Stimulated activated effector memory CD8-positive, alpha-beta T cell treated with anti-CD3 and anti-CD28 coated beads, Interleukin-12 subunit alpha, Interleukin-12 subunit beta, amount 100 ng/mL, for 72 hours (primary cell): Measurements from ENCODE around the gene NDUFS2.

Experiments
- ATAC-seq: fragments of 150-1000 bp; cut with Tn5 transposase; 2 replicates; pipeline ENCODE4 v1.10.0; 2021
- DNase-seq, 2 donors: peaks; one replicate each; pipeline ENCODE4 v3.0.0; 2021 to 2022; ENCODE audit warnings: low spot score in 2 of 2
- H3K27ac Mint-ChIP-seq: one replicate; pipeline ENCODE4 v1.8.0; 2022; ENCODE audit warnings: mild to moderate bottlenecking, mixed read lengths
- H3K36me3 Mint-ChIP-seq: one replicate; pipeline ENCODE4 v1.8.0; 2022; ENCODE audit warnings: mild to moderate bottlenecking, mixed read lengths
- H3K4me1 Mint-ChIP-seq: one replicate; pipeline ENCODE4 v1.8.0; 2022; ENCODE audit warnings: mixed read lengths
- H3K4me3 Mint-ChIP-seq: one replicate; pipeline ENCODE4 v1.8.0; 2022; ENCODE audit warnings: mild to moderate bottlenecking, mixed read lengths
- H3K9me3 Mint-ChIP-seq: one replicate; pipeline ENCODE4 v1.8.0; 2022; ENCODE audit warnings: mixed read lengths

NDUFS2 gene

GRCh38 chr1:161179698-161180097 lies 22.5 kb upstream of the NDUFS2 start:
- no peak overlapping the region for H3K4me3 Mint-ChIP-seq
- peaks cover 26% of the 10 kb centered on the region for H3K36me3 Mint-ChIP-seq
- ATAC-seq (no peak), DNase-seq (no peak)
- H3K9me3 Mint-ChIP-seq = no peaks in the 10 kb centered on the region
- H3K4me1 Mint-ChIP-seq = peaks cover 79% of the 10 kb centered on the region
- H3K27ac Mint-ChIP-seq = peak overlapping the region; percentile 98

GRCh38 chr1:161180639-161181038 lies 21.5 kb upstream of the NDUFS2 start:
- Mint-ChIP-seq H3K4me1 (peaks cover 79% of the 10 kb centered on the region), H3K9me3 (no peaks in the 10 kb centered on the region), H3K27ac (peak overlapping the region; percentile 98), H3K36me3 (peaks cover 17% of the 10 kb centered on the region), H3K4me3 (no peak overlapping the region)
- ATAC-seq (no peak), DNase-seq (no peak)

DNA sequence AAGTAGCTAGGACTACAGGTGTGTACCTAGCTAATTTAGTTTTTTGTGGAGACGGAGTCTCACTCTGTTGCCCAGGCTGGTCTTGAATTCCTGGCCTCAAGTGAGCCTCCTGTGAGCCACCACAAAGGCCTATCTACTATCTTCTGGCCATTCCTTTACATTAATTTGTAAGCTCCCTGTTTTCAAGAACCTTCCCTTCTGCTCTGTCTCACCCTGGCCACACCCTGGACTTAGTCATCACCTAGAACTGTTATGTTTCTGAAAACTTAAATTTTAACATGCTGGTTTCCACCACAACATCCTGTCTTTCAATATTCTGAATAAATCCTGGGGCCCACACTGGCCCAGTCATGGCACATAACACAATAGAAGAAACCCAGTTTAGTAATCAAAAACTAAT lies 20.0 kb upstream of the NDUFS2 start:
- ATAC-seq = peak; percentile 87

GRCh38 chr1:161185282-161185682 lies 16.9 kb upstream of the NDUFS2 start:
- DNase-seq (peak; percentile 38 to 85), ATAC-seq (peak; percentile 84)
- H3K36me3 Mint-ChIP-seq = no peaks in the 10 kb centered on the region
- peak overlapping the region; percentile 98 for H3K27ac Mint-ChIP-seq
- H3K9me3 Mint-ChIP-seq = no peaks in the 10 kb centered on the region
- peaks cover 83% of the 10 kb centered on the region for H3K4me1 Mint-ChIP-seq
- H3K4me3 Mint-ChIP-seq = peak overlapping the region; percentile 60

More for the DNA sequence above, 20.0 kb upstream of the NDUFS2 start:
- Mint-ChIP-seq H3K4me3 (peak overlapping the region; percentile 60), H3K36me3 (peaks cover 4% of the 10 kb centered on the region), H3K4me1 (peaks cover 81% of the 10 kb centered on the region), H3K9me3 (no peaks in the 10 kb centered on the region), H3K27ac (peak overlapping the region; percentile 98)
- DNase-seq = peak in 1 of 2 donors; percentile 69

DNA sequence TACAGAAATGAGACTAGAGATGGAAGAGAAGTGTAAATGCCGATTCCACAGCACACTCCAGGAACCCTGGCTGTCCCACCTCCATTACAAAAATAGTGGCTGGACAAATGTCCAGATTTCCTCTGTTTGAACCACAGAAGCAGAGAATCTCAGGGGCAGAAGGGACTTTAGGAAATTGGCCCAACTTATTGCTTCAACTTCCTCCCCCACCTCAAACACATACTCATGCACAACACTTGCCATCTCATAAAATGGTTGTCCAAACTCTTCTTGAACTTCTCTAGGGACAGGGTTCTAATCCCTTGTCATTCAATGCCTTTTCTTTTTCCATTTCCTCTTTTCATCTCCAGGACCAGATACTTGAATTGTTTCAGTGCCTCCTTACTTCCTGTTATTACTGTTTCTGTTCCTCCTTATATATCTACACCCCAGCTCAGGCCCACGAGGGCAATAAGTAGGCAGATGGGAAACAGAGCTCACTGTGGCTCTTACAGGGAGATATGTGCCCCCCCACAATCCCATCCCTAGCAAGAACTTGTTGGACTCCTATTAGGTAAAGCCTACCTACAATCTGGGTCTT lies 16.3 kb upstream of the NDUFS2 start:
- H3K9me3 Mint-ChIP-seq = no peaks in the 10 kb centered on the region
- peak overlapping the region; percentile 60 for H3K4me3 Mint-ChIP-seq
- H3K27ac Mint-ChIP-seq = peak overlapping the region; percentile 98
- DNase-seq (no peak), ATAC-seq (no peak)
- H3K36me3 Mint-ChIP-seq = no peaks in the 10 kb centered on the region
- H3K4me1 Mint-ChIP-seq = peaks cover 78% of the 10 kb centered on the region

- peaks cover 66% of the 10 kb centered on the region for H3K4me1 Mint-ChIP-seq
- no peak for DNase-seq
- no peak for ATAC-seq
- H3K27ac Mint-ChIP-seq = peak overlapping the region; percentile 98
- no peaks in the 10 kb centered on the region for H3K9me3 Mint-ChIP-seq
- no peak overlapping the region for H3K4me3 Mint-ChIP-seq
- H3K36me3 Mint-ChIP-seq = no peaks in the 10 kb centered on the region
These were observed 14.9 kb upstream of the NDUFS2 start for GRCh38 chr1:161187311-161187710.

GRCh38 chr1:161188381-161188780 lies 13.8 kb upstream of the NDUFS2 start:
- no peak overlapping the region for H3K4me3 Mint-ChIP-seq
- DNase-seq (no peak), ATAC-seq (no peak)
- peaks cover 67% of the 10 kb centered on the region for H3K4me1 Mint-ChIP-seq
- peak overlapping the region; percentile 63 for H3K27ac Mint-ChIP-seq
- H3K9me3 Mint-ChIP-seq = no peaks in the 10 kb centered on the region
- H3K36me3 Mint-ChIP-seq = no peaks in the 10 kb centered on the region

DNA sequence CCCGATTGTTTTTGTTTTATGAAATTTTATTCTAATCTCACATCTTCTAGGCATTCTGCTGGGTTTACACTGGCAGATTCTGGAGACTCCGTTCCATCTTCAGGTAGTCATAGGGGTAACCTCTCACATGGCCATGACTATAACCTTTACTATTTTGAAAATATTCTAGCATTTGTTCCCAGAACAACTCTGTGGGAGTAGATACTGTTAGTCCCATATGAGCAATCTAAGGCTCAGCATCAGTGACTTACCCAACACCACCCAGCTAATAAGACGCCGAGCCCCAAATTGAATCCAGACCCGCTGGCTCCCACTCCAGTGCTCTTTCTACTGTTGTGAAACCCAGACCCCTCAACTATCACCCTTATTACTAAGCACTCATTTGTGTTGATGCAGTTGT lies 13.1 kb upstream of the NDUFS2 start:
- Mint-ChIP-seq H3K27ac (peak overlapping the region; percentile 63), H3K4me3 (no peak overlapping the region), H3K4me1 (peaks cover 63% of the 10 kb centered on the region), H3K36me3 (no peaks in the 10 kb centered on the region), H3K9me3 (no peaks in the 10 kb centered on the region)
- ATAC-seq = no peak
- no peak for DNase-seq

GRCh38 chr1:161190962-161191521 lies 11.1 kb upstream of the NDUFS2 start:
- DNase-seq = no peak
- ATAC-seq = no peak
- H3K36me3 Mint-ChIP-seq = no peaks in the 10 kb centered on the region
- no peaks in the 10 kb centered on the region for H3K9me3 Mint-ChIP-seq
- H3K4me3 Mint-ChIP-seq = no peak overlapping the region
- peak overlapping the region; percentile 32 for H3K27ac Mint-ChIP-seq
- H3K4me1 Mint-ChIP-seq = peaks cover 59% of the 10 kb centered on the region

DNA sequence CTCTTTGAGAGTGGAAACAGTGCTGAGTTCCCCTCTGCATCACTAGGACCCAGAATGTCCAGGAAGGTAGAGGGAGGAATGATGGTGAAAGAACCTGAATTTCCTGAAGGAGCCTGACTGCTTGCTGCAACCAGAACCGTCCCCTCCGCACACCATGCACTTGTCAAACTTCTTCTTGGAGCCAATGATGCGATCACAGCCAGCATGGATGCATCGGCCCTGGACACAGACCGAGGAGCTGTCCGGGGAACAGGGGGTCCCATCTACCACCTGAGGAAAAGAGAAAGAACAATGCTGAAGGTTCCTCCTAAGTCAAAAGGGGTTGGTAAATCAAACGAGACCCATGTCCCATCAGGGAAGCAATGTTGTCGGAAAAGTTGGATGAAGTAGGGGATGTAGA lies 10.2 kb upstream of the NDUFS2 start:
- peaks cover 52% of the 10 kb centered on the region for H3K4me1 Mint-ChIP-seq
- ATAC-seq (no peak), DNase-seq (no peak)
- H3K27ac Mint-ChIP-seq = peak overlapping the region; percentile 89
- no peaks in the 10 kb centered on the region for H3K36me3 Mint-ChIP-seq
- H3K9me3 Mint-ChIP-seq = no peaks in the 10 kb centered on the region
- no peak overlapping the region for H3K4me3 Mint-ChIP-seq

DNA sequence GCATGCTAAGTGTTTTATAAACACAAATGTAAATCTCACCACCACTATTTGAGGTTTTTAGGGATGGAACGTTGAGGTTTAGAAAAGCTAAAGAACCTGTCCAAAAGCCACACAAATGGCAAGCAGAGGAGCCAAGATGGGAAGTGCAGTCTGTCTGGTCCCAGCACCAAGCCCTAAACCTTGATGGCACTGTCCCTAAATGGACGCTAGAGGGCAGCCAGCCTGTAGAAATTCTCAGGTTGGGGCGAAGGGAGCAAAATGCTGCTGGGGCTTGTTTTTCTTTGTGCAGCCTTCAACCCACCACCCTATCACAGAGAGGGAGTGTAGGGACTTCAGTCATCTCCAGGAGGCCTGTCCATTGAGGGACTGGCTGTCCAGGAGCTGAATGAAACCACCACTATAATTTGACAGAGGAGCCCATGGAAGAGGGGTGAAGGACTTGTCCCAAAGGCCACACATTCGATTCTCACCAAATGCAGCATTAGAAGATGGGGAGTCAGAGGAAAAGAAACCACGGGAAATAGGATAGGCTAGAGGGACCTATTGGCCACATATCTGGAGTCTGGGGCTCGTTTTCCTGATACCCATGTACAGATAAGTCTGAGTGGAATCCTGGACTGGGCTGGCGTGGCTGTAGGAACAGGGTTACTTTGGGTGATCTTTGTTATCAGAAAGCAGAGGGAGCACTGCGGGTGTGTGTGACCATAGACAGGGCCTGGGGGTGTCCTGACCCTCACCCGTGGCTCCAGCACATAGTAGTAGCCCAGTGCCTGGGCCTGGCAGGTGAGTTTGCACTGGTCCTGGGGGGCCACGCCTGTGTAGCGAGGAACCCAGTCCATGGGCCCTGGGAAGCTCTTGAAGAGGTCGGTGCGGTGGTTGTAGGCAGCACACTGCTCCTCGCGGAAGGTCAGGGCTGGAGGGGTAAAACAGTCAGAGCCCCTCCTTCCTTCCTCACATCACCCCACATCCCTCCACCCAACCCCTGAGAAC lies 9.4 kb upstream of the NDUFS2 start:
- H3K36me3 Mint-ChIP-seq = no peaks in the 10 kb centered on the region
- peak; percentile 88 for ATAC-seq
- no peaks in the 10 kb centered on the region for H3K9me3 Mint-ChIP-seq
- DNase-seq = peak; percentile 42 to 80
- H3K27ac Mint-ChIP-seq = peak overlapping the region; percentile 89
- peaks cover 44% of the 10 kb centered on the region for H3K4me1 Mint-ChIP-seq
- H3K4me3 Mint-ChIP-seq = no peak overlapping the region

GRCh38 chr1:161193561-161194235 lies 8.5 kb upstream of the NDUFS2 start:
- H3K36me3 Mint-ChIP-seq = no peaks in the 10 kb centered on the region
- no peak for ATAC-seq
- no peak overlapping the region for H3K27ac Mint-ChIP-seq
- DNase-seq = no peak
- no peaks in the 10 kb centered on the region for H3K9me3 Mint-ChIP-seq
- peaks cover 40% of the 10 kb centered on the region for H3K4me1 Mint-ChIP-seq
- H3K4me3 Mint-ChIP-seq = no peak overlapping the region

DNA sequence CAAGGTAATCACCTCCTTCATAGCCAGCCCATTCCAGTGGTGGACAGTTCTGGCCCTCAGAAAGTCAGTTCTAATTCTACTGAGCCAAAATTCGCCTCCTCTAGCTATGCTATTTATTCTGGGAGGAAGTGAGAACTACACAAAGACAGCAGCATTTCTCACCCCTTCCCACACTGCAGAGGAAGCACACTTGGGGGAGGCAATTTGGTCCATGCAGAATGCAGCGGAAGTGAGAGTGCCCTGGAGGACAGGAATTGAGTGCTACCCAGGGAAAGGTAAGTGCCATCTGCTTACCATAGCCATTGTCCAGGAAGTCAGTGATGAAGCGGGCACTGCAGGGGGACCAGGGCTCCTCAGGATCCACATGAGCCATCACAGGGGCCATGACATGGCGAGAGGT lies 7.0 kb upstream of the NDUFS2 start:
- Mint-ChIP-seq H3K27ac (peak overlapping the region; percentile 84), H3K9me3 (no peaks in the 10 kb centered on the region), H3K4me1 (peaks cover 47% of the 10 kb centered on the region), H3K4me3 (no peak overlapping the region), H3K36me3 (no peaks in the 10 kb centered on the region)
- ATAC-seq (no peak), DNase-seq (no peak)

GRCh38 chr1:161196111-161196510 lies 6.1 kb upstream of the NDUFS2 start:
- H3K9me3 Mint-ChIP-seq = no peaks in the 10 kb centered on the region
- no peaks in the 10 kb centered on the region for H3K36me3 Mint-ChIP-seq
- ATAC-seq (no peak), DNase-seq (no peak)
- H3K4me3 Mint-ChIP-seq = no peak overlapping the region
- H3K27ac Mint-ChIP-seq = peak overlapping the region; percentile 84
- peaks cover 56% of the 10 kb centered on the region for H3K4me1 Mint-ChIP-seq
